Ovary (tissue), 3 donors: ENCODE data around the gene ZMIZ1.

ENCODE experiments used
- POLR2A ChIP-seq: fragments of 450-650 bp; IDR thresholded peaks from one replicate; pipeline ENCODE4 v1.6.1; 2017; ENCODE audit warnings: antibody characterized with exemption, mild to moderate bottlenecking, moderate library complexity
- TF ChIP-seq, protein P1 (sequence below), 3 donors: fragments of 450-650 bp in 2 of 3; fragments of 200-600 bp in 1 of 3; IDR thresholded peaks; one replicate each; pipeline versions ENCODE4 v1.5.1 to v1.8.0; 2016 to 2022; ENCODE audit warnings: antibody characterized with exemption in 3 of 3, mild to moderate bottlenecking in 1 of 3
- donor health status: DM: no; HTN: no; CAD: no.

DNA sequence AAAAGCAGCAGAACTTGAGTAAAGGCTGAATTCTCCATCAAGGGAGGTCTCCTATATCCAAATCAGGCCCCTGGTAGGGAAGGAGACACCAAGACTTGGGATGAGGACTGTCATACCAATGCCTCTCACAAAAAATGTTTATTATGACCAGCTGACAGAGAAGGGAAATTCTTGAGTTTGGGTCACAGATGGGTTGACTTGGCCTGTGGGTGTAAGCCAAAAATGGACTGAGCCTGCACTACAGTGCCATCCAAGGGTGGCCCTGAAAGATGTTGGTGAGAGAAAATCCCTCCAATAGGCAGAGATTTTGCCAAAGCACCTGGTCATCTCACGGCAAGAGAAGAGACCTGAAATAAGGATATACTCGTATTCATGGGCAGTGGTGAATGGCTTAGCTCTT lies 251.6 kb downstream of the ZMIZ1 start:
- no peak for TF ChIP-seq POLR2A
- TF ChIP-seq, protein P1, sequence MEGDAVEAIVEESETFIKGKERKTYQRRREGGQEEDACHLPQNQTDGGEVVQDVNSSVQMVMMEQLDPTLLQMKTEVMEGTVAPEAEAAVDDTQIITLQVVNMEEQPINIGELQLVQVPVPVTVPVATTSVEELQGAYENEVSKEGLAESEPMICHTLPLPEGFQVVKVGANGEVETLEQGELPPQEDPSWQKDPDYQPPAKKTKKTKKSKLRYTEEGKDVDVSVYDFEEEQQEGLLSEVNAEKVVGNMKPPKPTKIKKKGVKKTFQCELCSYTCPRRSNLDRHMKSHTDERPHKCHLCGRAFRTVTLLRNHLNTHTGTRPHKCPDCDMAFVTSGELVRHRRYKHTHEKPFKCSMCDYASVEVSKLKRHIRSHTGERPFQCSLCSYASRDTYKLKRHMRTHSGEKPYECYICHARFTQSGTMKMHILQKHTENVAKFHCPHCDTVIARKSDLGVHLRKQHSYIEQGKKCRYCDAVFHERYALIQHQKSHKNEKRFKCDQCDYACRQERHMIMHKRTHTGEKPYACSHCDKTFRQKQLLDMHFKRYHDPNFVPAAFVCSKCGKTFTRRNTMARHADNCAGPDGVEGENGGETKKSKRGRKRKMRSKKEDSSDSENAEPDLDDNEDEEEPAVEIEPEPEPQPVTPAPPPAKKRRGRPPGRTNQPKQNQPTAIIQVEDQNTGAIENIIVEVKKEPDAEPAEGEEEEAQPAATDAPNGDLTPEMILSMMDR (IDR thresholded peaks at IDR 0.05) = no peak
